Measurements from ENCODE around the gene PPP2R2D.

The PPP2R2D gene

DNA sequence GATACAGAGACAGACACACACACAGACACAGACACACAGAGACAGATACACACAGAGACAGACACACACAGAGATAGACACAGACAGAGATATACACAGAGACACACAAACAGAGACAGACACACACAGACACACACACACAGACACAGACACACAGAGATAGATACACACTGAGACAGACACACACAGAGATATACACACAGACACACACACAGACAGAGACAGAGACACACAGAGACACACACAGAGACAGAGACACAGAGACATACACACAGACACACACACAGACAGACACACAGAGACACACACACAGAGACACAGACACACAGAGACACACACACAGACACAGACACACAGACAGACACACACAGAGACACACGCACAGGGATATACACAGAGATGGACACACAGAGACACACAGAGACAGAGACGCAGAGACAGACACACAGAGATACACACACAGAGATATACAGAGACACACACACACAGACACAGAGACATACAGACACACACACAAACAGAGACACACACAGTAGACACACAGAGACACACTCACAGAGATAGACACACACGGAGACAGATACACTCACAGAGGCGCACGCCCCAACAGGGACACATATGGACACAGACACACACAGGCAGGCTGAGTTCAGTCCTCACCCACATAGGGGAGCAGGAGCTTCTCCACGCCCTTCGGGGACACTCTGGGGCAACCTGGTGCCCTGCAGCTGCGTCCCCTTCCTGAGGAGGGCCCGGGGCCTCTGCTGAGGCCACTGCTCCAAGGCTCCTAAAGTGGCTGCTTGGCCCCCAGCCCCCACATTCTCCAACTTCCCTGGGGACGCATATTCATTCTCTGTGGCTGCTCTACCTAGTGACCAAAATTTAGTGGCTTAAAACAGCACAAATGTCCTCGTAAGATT, 10.3 kb upstream of the PPP2R2D start:
- Mint-ChIP-seq H3K9me3 (no peaks in the 10 kb centered on the region), H3K36me3 (no peaks in the 10 kb centered on the region)
- no peak for ATAC-seq (replicated peaks)

DNA sequence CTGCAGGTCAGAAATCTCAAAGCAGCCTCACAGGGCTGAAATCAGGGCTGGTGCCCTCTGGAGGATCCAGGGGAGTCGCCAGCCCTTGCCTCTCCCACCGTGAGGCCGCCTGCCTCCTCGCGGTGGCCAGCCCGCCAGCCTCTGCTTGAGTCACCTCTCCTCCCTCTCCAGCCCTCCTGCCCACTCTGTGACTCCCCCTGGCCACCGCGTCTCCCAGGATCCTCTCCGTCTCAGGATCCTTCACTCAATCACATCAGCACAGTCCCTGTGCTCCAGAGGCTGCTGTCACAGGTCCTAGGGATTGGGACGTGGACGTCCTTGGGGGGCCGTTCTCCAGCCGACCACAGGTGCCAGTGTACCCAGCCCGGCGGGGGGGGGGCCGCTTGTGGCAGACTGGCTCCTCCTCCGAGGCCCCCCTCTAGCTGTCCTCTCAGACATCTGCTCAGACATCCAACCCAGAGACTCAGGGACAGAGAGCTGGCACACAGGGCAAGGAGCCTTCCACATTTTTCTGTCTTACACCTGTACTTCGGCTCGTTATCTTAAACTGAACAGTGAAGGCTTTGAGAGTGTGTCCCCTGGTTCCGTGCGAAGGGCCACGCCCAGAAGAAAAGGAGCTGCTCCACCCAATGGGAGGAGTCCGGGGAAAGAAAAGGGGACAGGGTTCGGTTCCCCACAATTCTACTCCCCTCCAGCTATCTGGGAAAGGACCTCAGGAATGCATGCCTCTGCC, 9.4 kb upstream of the PPP2R2D start:
- H3K4me3 Mint-ChIP-seq, result no peak overlapping the region
- peaks cover 18 to 29% of the 10 kb centered on the region in 2 donors for H3K27me3 Mint-ChIP-seq
- H3K4me1 Mint-ChIP-seq, result no peaks in the 10 kb centered on the region
- DNase-seq, result no peak
- H3K27ac Mint-ChIP-seq, result no peak overlapping the region
- no peaks in the 10 kb centered on the region for H3K36me3 Mint-ChIP-seq
- ATAC-seq (replicated peaks), result no peak
- H3K9me3 Mint-ChIP-seq, result no peaks in the 10 kb centered on the region

More for the DNA sequence above, 10.3 kb upstream of the PPP2R2D start:
- H3K4me3 Mint-ChIP-seq, result no peak overlapping the region
- H3K27ac Mint-ChIP-seq, result no peak overlapping the region
- peaks cover under 1 to 2% of the 10 kb centered on the region in 2 donors for H3K4me1 Mint-ChIP-seq
- H3K27me3 Mint-ChIP-seq, result peaks cover 18 to 26% of the 10 kb centered on the region in 2 donors
- no peak for DNase-seq

DNA sequence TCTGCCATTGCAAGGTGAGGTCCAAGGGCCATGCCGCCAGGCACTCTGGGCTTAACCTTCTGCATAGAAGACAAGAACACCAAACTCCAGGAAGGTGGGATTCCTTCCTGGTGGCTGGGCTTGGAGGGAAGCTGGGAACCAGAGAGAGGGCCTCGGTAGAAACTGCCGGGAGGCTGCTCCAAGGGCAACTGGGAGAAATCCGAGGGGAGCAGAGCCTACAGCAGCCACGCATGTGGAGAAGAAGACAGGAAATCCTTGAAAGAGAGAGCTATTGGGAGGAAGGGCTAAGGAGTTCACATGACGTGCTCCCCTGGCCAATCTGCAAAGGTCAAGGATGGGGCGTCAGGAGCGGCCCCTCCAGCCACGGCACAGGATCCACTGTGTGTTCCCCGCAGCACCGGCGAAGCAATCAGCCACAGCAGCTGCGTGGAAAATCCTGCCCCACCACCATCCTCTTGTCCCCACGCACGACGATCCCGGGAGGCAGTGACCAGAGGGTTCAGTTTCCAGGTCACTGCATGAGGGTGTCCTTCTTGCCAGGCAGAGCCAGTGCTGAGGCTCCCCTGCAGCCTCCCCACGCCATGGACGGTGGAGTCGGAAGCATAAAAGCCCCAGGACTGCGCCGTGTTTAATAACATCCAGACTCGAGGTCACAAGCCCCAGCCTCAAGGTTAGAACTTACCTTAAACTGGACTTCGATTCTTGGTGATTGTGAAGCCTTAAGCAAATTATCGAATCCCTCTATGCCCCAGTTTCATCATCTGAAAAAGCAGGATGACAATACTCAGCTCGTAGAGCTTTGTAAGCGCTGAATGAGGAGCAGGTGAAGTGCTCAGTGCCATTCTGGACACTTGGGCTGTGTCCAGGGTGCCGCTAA, 8.6 kb upstream of the PPP2R2D start:
- Mint-ChIP-seq H3K9me3 (no peaks in the 10 kb centered on the region), H3K27me3 (peaks cover 18 to 29% of the 10 kb centered on the region in 2 donors), H3K4me3 (no peak overlapping the region), H3K4me1 (no peaks in the 10 kb centered on the region), H3K36me3 (no peaks in the 10 kb centered on the region), H3K27ac (no peak overlapping the region)
- DNase-seq (no peak), ATAC-seq (replicated peaks) (no peak)

DNA sequence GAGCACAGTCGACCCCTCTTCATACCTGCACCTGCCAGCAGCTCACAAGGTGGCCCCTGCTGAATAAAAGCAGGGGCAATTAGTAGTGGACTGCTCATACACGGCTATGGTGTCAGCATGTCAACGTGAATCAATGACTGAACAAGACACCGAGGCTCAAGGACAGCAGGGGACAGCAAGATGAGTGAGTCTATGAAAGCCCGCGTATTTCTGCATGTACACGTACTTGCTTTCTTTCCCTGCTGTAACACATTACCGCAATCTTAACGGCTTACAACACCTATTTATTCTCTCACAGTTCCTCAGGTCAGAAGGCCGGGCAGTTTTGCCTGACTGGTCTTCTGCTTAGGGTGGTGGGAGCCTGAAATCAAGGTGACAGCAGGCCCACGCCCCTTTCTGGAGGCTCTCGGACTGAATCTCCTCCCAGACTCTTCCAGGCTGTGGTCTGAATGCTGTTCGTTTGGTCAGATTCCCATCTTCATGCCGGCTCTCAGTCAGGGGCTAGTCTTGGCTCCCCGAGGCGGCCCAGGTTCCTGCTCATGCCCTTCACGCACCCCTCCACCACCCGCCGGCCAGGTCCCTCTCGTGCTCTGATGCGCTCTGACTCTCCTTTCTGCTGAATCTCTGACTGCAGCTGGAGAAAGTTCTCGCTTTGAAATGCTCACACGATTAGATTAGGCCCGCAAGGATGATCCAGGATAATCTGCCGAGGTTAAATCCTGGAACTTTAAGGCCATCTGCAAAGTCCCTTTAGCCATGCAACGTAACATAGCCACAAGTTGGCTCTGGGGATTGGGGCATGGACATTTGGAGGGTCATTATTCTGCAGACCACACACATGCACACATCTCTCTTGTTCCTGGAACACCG, 7.8 kb upstream of the PPP2R2D start:
- H3K9me3 Mint-ChIP-seq, result no peaks in the 10 kb centered on the region
- ATAC-seq (replicated peaks), result no peak
- H3K36me3 Mint-ChIP-seq, result no peaks in the 10 kb centered on the region
- peaks cover 18 to 29% of the 10 kb centered on the region in 2 donors for H3K27me3 Mint-ChIP-seq
- DNase-seq, result no peak
- peaks cover 0 to 2% of the 10 kb centered on the region in 2 donors for H3K4me1 Mint-ChIP-seq
- peak overlapping the region; percentile 9 for H3K27ac Mint-ChIP-seq
- H3K4me3 Mint-ChIP-seq, result no peak overlapping the region

DNA sequence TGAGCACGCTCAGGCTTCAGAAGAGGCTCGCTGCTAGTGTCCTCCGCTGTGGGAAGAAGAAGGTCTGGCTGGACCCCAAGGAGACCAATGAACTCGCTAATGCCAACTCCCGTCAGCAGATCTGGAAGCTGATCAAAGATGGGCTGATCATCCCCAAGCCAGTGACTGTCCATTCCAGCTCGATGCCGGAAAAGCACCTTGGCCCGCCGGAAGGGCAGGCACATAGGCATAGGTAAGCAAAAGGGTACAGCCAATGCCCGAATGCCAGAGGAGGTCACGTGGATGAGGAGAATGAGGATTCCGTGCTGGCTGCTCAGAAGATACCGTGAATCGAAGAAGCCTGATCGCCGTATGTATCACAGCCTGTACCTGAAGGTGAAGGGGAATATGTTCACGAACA, 5.7 kb upstream of the PPP2R2D start:
- H3K4me3 Mint-ChIP-seq, result no peak overlapping the region
- no peak for ATAC-seq (replicated peaks)
- DNase-seq, result no peak
- peaks cover 7 to 11% of the 10 kb centered on the region in 2 donors for H3K4me1 Mint-ChIP-seq
- H3K9me3 Mint-ChIP-seq, result no peaks in the 10 kb centered on the region
- H3K27ac Mint-ChIP-seq, result no peak overlapping the region
- H3K36me3 Mint-ChIP-seq, result no peaks in the 10 kb centered on the region
- peaks cover 28 to 43% of the 10 kb centered on the region in 2 donors for H3K27me3 Mint-ChIP-seq

DNA sequence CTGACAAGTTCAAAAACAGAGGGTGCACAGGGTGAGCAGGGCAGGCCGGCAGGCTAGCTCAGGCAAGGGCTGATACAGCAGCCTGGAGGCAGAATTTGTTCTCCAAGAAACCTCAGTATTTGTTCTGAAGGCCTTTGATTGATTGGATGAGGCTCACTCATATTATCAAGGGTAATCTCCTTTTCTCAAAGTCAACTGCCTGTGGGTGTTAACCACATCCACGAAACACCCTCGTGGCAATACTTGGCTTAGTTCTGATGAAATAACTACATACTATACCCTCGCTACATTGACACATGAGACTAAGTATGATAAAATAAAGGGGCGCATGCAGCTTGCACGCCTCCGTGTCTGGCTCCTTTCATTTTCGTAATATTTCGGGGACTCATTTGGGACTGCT, 4.4 kb upstream of the PPP2R2D start:
- no peaks in the 10 kb centered on the region for H3K9me3 Mint-ChIP-seq
- H3K4me1 Mint-ChIP-seq, result peaks cover 10 to 12% of the 10 kb centered on the region in 2 donors
- H3K4me3 Mint-ChIP-seq, result no peak overlapping the region
- DNase-seq (no peak), ATAC-seq (replicated peaks) (no peak)
- no peak overlapping the region for H3K27ac Mint-ChIP-seq
- H3K36me3 Mint-ChIP-seq, result no peaks in the 10 kb centered on the region
- peaks cover 28 to 40% of the 10 kb centered on the region in 2 donors for H3K27me3 Mint-ChIP-seq

DNA sequence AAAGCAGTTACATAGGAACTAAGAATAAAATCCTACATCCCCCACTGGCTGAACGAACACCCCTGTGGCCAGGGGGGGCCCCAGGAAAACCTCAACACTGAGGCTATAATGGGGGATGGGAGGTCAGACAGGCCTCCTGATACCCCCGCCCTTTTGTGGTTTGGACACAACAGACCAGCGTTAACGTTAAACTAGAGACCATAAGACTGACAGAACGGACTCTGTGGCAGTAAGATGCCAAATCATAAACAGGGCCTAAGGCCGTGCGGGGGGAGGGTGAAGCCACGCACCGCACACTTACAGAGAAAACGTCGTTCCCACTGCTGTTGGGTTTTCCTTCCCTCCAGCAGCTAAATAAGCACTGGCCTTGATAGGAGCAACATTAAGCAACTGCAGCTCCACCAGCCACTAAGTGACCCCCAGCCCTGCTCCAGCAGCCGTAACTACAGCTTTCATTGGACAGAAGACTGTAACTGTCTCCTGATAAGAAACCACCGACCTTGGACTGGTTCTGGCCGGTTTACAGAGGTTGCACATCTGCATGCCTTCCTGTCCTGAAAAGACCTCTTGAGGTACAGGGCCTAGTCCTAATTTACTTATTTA, 3.4 kb upstream of the PPP2R2D start:
- Mint-ChIP-seq H3K4me1 (peaks cover 15 to 17% of the 10 kb centered on the region in 2 donors), H3K27ac (no peak overlapping the region), H3K9me3 (no peaks in the 10 kb centered on the region), H3K36me3 (no peaks in the 10 kb centered on the region), H3K27me3 (peaks cover 24 to 31% of the 10 kb centered on the region in 2 donors), H3K4me3 (no peak overlapping the region)
- DNase-seq (no peak), ATAC-seq (replicated peaks) (no peak)

DNA sequence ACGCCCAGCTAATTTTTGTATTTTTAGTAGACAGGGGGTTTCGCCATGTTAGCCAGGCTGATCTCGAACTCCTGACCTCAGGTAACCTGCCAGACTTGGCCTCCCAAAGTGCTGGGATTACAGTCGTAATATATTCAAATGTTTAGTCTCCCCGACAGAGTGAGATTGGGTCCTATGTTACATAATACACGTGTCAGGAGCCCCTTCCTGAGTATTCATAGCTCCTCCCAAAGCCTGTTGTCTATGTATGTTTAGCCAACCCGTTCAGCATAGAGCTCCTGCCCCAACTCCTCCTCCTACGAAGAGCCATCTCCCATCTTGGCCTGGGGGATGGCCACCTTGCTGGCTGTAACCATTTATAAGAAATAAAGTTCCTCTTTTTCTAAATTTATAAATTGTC, 2.7 kb upstream of the PPP2R2D start:
- no peak for DNase-seq
- Mint-ChIP-seq H3K4me1 (peaks cover 18 to 22% of the 10 kb centered on the region in 2 donors), H3K27ac (no peak overlapping the region), H3K36me3 (no peaks in the 10 kb centered on the region), H3K9me3 (no peaks in the 10 kb centered on the region), H3K27me3 (peaks cover 23 to 29% of the 10 kb centered on the region in 2 donors), H3K4me3 (no peak overlapping the region)
- ATAC-seq (replicated peaks), result no peak

DNA sequence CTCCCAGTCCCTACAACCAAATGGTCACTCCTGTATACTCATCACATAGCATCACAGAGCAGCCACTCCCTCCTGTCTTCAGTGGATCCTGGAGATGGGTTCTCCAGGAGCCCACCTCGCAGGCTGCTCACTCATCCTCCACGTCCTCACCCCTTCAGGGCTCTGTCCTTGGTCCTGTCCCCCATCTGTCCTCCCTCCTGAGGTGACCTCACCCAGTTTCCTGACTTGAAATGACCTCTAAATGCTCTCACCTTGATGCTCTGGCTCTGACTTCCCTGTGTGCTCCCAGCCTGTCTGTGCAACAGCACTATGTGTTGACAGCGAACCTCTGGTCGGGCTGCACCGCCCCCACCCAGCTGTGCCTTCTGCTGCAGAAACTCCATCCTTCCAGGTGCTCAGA, 2.1 kb upstream of the PPP2R2D start:
- no peaks in the 10 kb centered on the region for H3K9me3 Mint-ChIP-seq
- peaks cover 0 to 3% of the 10 kb centered on the region in 2 donors for H3K36me3 Mint-ChIP-seq
- DNase-seq (no peak), ATAC-seq (replicated peaks) (no peak)
- no peak overlapping the region for H3K27ac Mint-ChIP-seq
- no peak overlapping the region for H3K4me3 Mint-ChIP-seq
- peaks cover 21 to 26% of the 10 kb centered on the region in 2 donors for H3K4me1 Mint-ChIP-seq
- peaks cover 16 to 22% of the 10 kb centered on the region in 2 donors for H3K27me3 Mint-ChIP-seq

DNA sequence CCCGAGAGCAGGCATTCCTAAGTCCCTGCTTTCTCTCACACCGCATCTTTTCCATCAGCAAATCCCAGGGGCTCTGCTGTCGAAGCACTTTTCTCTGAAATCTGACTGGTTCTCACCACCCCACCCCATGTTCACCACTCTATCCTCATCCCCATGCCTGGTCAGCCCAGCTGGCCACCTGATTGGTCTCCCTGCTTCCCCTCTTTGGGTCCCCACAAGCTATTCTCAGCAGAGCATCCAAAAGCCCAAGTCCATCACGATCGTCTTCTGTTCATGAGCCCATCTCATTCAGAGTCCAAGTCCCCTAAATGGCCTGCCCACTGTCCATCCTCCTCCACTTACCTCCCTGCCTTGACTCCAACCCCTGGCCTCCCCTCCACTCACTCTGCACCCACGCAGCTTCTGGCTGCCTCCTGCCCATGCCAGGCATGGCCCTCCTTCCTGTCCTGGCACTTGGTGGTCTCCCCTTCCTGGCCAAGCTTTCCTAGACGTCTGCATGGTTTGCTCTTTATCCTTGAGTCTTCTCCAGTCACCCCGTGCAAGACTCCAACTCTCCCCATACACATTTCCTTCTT, 1.6 kb upstream of the PPP2R2D start:
- no peak for DNase-seq
- Mint-ChIP-seq H3K9me3 (no peaks in the 10 kb centered on the region), H3K4me3 (peak overlapping the region in 1 of 2 donors; percentile 3), H3K27ac (peak overlapping the region; percentile 87), H3K36me3 (peaks cover 0 to 4% of the 10 kb centered on the region in 2 donors), H3K4me1 (peaks cover 21 to 29% of the 10 kb centered on the region in 2 donors), H3K27me3 (peaks cover 14 to 19% of the 10 kb centered on the region in 2 donors)
- ATAC-seq (replicated peaks), result no peak

DNA sequence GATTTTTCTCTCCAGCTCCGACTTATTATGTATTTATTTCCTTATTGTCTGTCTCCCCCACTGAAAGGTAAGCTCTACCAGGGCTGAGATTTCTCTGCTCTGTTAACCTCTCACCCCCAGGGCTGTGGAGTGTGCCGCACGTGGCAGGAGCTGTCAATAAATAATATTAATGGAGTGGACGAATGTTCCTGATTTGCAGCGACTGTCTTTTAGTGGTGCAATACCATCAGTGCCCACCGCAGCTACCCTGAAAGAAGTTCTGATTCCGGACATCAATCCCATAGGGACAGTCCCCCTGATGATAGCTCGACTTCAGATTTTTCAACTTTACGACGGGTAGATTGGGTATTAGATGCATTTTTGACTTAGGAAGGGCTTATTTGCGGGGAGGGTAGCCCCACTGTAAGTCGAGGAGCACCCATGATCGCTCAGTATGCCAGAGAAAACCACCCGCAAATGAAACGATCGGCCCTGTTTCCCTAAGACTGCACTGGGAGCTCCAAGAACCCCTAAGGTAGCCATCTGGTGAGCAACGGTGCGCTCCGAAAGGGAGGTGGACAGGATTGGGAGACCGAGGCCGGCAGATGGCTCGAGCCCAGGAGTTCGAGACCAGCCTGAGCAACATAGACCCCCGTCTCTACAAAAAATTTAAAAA, 986 bp upstream of the PPP2R2D start:
- H3K9me3 Mint-ChIP-seq, result no peaks in the 10 kb centered on the region
- H3K4me3 Mint-ChIP-seq, result peak overlapping the region; percentile 84 to 89
- peak in 1 of 2 donors; percentile 0 for ATAC-seq (replicated peaks)
- H3K4me1 Mint-ChIP-seq, result peaks cover 24 to 35% of the 10 kb centered on the region in 2 donors
- H3K27ac Mint-ChIP-seq, result peak overlapping the region; percentile 87
- peaks cover 0 to 4% of the 10 kb centered on the region in 2 donors for H3K36me3 Mint-ChIP-seq
- DNase-seq, result no peak
- peaks cover 14 to 19% of the 10 kb centered on the region in 2 donors for H3K27me3 Mint-ChIP-seq

DNA sequence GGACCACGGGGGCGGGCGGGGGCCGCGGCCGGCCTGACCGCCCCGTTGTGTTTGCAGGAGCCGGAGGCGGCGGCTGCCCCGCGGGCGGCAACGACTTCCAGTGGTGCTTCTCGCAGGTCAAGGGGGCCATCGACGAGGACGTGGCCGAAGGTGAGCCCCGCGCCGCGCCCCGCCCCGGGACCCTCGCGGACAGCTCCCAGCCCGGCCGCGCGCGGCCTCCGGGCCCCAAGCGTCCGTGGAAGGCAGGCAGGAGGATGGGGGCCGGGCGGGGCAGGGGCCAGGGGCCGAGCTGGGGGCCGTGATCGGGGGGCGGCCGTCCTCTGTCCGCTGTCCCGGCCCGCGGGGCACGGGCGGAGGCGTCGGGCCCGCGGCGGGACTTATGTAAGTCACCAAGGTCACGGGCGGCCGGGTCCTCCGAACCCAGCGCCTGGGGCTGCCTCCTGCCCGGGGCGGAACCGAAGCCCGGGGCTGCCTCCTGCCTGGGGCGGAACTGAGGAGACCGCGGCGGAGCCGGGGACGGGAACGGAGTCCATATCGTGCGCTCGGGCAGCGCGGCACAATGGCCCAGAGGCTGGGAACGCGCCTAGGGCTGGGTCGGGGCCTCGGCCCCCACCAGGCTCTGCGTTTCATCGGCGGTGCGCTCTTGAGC, 497 bp downstream of the PPP2R2D start:
- Mint-ChIP-seq H3K4me1 (peaks cover 31 to 46% of the 10 kb centered on the region in 2 donors), H3K27me3 (peaks cover 14% of the 10 kb centered on the region in 2 donors), H3K36me3 (peaks cover 0 to 7% of the 10 kb centered on the region in 2 donors), H3K9me3 (no peaks in the 10 kb centered on the region), H3K4me3 (peak overlapping the region; percentile 84 to 89), H3K27ac (peak overlapping the region; percentile 59)
- DNase-seq, result peak; percentile 46
- ATAC-seq (replicated peaks), result peak; percentile 48 to 52
